Effector memory CD4-positive, alpha-beta T cell (primary cell): Measurements from ENCODE around the gene TULP4.

Experiments
- DNase-seq, 3 donors: peaks; one replicate each; pipeline ENCODE4 v3.0.0-alpha.2; 2020
- H3K27ac ChIP-seq: 2 replicates; pipeline ENCODE4 v1.7.0; 2013; ENCODE audit warnings: mild to moderate bottlenecking, low read length, moderate library complexity; ENCODE audit not compliant: insufficient read depth, poor library complexity, severe bottlenecking
- H3K27me3 ChIP-seq: replicated peaks from 2 replicates; pipeline ENCODE4 v1.7.0; 2013; ENCODE audit warnings: mild to moderate bottlenecking, low read length; ENCODE audit not compliant: insufficient read depth, control insufficient read depth, poor library complexity, severe bottlenecking
- H3K36me3 ChIP-seq: 2 replicates; pipeline ENCODE4 v1.7.0; 2013; ENCODE audit warnings: mild to moderate bottlenecking, low read length, moderate library complexity; ENCODE audit not compliant: control insufficient read depth, insufficient read depth
- H3K4me1 ChIP-seq: 2 replicates; pipeline ENCODE4 v1.7.0; 2013; ENCODE audit warnings: low read length, mild to moderate bottlenecking; ENCODE audit not compliant: control insufficient read depth, insufficient read depth, poor library complexity, severe bottlenecking
- H3K4me3 ChIP-seq: 2 replicates; pipeline ENCODE4 v1.7.0; 2013; ENCODE audit warnings: low read length, low read depth, mild to moderate bottlenecking; ENCODE audit not compliant: insufficient read depth, poor library complexity, severe bottlenecking
- H3K9me3 ChIP-seq: 2 replicates; pipeline ENCODE4 v1.7.0; 2013; ENCODE audit warnings: mild to moderate bottlenecking, low read length, moderate library complexity; ENCODE audit not compliant: control insufficient read depth

TULP4 gene

GRCh38 chr6:158279615-158280014 is 32.6 kb upstream of the TULP4 start:
- no peak overlapping the region for H3K27ac ChIP-seq
- no peaks in the 10 kb centered on the region for H3K36me3 ChIP-seq
- H3K9me3 ChIP-seq: no peaks in the 10 kb centered on the region
- no peak overlapping the region for H3K4me3 ChIP-seq
- no peaks in the 10 kb centered on the region for H3K27me3 ChIP-seq
- no peak for DNase-seq
- peaks cover 15% of the 10 kb centered on the region for H3K4me1 ChIP-seq

DNA sequence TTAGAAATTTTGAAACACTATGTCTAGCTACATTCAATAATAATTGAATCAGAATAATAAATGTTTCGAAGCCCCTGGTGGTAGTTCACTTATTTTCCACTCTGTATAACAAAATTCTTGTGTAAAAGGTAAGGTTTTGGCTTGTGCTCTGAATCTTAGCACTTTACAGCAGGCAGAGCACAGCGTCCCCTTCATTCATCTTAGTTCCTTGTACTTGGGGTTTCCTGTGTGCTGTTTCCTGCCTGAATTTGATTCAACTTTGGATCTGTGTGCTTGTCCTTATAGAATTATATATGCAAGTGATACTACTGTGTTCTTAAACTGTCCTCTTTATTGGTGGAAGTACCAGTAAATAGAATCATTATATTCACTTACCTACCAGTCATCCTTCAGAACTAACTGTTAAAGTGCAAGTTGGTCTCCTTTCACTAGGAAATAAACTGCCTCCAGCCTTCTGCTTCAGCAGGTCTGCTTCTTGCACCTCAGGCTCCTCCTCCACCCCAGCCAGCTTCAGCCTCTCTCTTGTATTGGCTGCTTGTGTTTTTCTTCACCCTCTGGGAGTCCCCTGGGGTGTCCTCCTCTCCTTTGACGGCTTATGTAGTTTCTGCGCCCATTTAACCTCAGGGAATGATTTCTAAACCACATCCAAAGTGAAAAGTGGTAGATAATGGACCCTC is 28.8 kb upstream of the TULP4 start:
- Histone ChIP-seq H3K27ac (peak overlapping the region; percentile 55), H3K4me1 (peaks cover 22% of the 10 kb centered on the region), H3K4me3 (no peak overlapping the region), H3K9me3 (no peaks in the 10 kb centered on the region), H3K27me3 (no peaks in the 10 kb centered on the region), H3K36me3 (no peaks in the 10 kb centered on the region)
- peak in 2 of 3 donors; percentile 12 to 36 for DNase-seq

DNA sequence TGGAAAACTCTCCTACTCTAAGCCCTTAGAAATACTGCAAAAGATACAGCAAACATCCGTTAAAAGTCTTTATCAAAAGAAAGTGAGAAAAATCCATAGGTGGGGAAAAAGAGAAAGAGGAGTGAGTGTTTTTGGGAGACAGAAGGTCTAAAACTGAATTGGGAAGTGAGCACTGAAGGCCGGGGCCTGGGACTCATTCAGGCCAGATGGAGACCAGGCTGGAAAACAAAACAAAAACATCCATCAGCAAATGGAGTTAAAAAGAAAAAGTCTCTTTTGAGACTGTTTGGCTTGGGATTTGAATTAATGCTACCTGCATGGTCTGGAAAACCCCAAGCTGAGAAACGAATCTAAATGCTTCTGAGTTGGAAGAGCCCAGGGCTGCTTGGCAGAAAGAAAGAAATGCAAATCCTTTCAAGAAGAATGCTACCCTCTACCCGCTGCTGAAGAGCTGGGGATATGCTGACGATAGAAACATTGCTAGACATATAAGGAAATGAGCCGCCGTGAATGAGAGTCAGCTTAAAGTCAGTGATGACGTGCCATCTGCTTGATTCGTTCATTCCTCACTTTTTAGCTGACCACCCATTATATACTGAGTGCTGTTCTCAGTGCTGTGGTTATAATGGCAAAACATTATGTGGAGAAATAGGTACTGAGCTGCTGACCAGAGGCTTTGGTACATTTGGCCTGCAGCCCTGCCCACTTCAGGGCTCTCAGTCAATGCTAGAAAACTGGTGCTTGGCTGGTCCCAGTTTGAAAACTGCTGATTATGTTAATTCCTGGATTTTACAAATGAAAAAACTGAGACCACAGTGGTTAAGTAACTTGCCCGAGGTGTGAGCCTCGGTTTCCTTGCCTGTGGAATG is 28.0 kb upstream of the TULP4 start:
- Histone ChIP-seq H3K27me3 (no peaks in the 10 kb centered on the region), H3K36me3 (no peaks in the 10 kb centered on the region), H3K4me1 (peaks cover 22% of the 10 kb centered on the region), H3K27ac (peak overlapping the region; percentile 57), H3K9me3 (no peaks in the 10 kb centered on the region), H3K4me3 (no peak overlapping the region)
- peak in 1 of 3 donors; percentile 40 for DNase-seq

- Histone ChIP-seq H3K4me1 (peaks cover 22% of the 10 kb centered on the region), H3K4me3 (no peak overlapping the region), H3K27ac (peak overlapping the region; percentile 57), H3K27me3 (no peaks in the 10 kb centered on the region), H3K9me3 (no peaks in the 10 kb centered on the region), H3K36me3 (no peaks in the 10 kb centered on the region)
- DNase-seq: no peak
Measured at GRCh38 chr6:158284876-158285655, 27.2 kb upstream of the TULP4 start.

GRCh38 chr6:158285656-158286021 is 26.6 kb upstream of the TULP4 start:
- no peak for DNase-seq
- Histone ChIP-seq H3K4me3 (no peak overlapping the region), H3K36me3 (no peaks in the 10 kb centered on the region), H3K27ac (no peak overlapping the region), H3K27me3 (no peaks in the 10 kb centered on the region), H3K4me1 (peaks cover 22% of the 10 kb centered on the region), H3K9me3 (no peaks in the 10 kb centered on the region)

DNA sequence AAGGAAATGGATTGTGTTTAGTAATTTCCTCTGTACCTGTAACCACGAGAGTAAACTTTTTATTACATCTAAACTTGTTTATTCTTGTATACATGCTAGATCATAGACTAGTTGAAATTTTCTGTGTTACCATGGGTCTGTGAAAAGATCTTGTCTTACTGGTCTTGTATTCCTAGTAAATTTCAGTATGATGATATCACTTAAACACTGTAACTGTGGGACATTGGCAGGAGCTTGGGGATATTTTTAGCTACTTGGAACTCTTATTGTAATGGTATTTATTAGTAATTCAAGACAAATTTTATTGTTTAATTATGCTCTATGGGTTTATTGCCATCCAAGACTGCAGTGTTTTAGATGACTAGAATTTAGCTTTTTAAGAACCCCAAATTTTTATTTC is 25.9 kb upstream of the TULP4 start:
- Histone ChIP-seq H3K4me1 (peaks cover 22% of the 10 kb centered on the region), H3K27ac (no peak overlapping the region), H3K4me3 (no peak overlapping the region), H3K36me3 (no peaks in the 10 kb centered on the region), H3K9me3 (no peaks in the 10 kb centered on the region), H3K27me3 (no peaks in the 10 kb centered on the region)
- DNase-seq: no peak

DNA sequence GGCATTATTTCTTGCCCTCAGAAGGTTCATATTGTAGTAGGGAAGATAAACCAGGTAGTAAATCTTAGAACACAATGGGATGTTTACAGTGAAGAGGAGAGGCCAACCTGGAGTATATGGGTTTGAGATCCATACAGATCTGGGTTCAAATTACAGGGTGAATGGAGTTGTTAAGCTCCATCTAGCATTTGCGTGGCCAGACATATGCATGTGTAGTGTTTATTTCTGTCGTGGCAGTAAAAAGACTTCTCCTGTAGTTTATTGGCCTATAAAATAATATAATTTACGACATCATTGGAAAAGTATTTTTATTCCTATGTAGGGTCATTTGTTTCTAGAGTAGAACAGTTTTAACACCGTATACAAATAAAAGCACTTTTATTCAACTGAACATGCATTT is 25.2 kb upstream of the TULP4 start:
- H3K27me3 ChIP-seq: no peaks in the 10 kb centered on the region
- H3K36me3 ChIP-seq: no peaks in the 10 kb centered on the region
- H3K4me1 ChIP-seq: peaks cover 22% of the 10 kb centered on the region
- H3K9me3 ChIP-seq: no peaks in the 10 kb centered on the region
- H3K27ac ChIP-seq: no peak overlapping the region
- DNase-seq: no peak
- H3K4me3 ChIP-seq: no peak overlapping the region

GRCh38 chr6:158290040-158290439 is 22.2 kb upstream of the TULP4 start:
- H3K27ac ChIP-seq: peak overlapping the region; percentile 33

DNA sequence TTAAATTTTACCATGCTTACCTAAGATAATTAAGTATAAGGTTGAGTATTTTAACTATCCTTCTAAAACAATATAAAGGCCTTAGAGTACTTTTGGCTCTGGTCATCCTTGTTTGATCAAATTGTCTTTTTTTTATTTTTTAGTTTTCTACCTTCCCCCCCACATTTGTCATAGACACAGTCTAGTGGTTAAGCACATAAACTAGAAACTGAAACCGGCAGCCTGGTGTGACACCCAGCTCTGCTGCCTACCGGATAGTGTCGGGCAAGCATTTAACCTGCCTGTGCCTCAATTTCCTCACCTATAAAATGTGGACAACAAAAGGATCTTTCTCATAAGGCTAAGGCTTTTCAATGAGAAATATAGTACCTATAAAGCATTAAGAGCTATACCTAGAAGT is 21.6 kb upstream of the TULP4 start:
- peak; percentile 8 to 23 (median 19) for DNase-seq
- Histone ChIP-seq H3K9me3 (no peaks in the 10 kb centered on the region), H3K4me1 (peaks cover 6% of the 10 kb centered on the region), H3K4me3 (peak overlapping the region; percentile 30), H3K27ac (peak overlapping the region; percentile 33), H3K27me3 (no peaks in the 10 kb centered on the region), H3K36me3 (no peaks in the 10 kb centered on the region)

More at GRCh38 chr6:158290040-158290439, 22.2 kb upstream of the TULP4 start:
- H3K9me3 ChIP-seq: no peaks in the 10 kb centered on the region
- no peak for DNase-seq
- no peaks in the 10 kb centered on the region for H3K36me3 ChIP-seq
- H3K4me1 ChIP-seq: peaks cover 6% of the 10 kb centered on the region
- no peaks in the 10 kb centered on the region for H3K27me3 ChIP-seq
- peak overlapping the region; percentile 30 for H3K4me3 ChIP-seq
